ENCODE data around the gene TTLL10.

TTLL10 gene

GRCh38 chr1:1204998-1205768 lies 31.5 kb downstream of the TTLL10 start:
- no peak overlapping the region for H3K4me3 ChIP-seq (ENCODE audit: low read depth, low read length)
- no peak for TF ChIP-seq CTCF (conservative IDR thresholded peaks at IDR 0.05; ENCODE audit: low read depth, low read length)
- no peak for DNase-seq (ENCODE audit: low read depth)

- DNase-seq (ENCODE audit: low read depth), result no peak
- peak overlapping the region; percentile 24 for H3K4me3 ChIP-seq (ENCODE audit: low read depth, low read length)
- TF ChIP-seq CTCF (conservative IDR thresholded peaks at IDR 0.05; ENCODE audit: low read depth, low read length), result no peak
Observed at GRCh38 chr1:1205769-1206375, 32.2 kb downstream of the TTLL10 start.

DNA sequence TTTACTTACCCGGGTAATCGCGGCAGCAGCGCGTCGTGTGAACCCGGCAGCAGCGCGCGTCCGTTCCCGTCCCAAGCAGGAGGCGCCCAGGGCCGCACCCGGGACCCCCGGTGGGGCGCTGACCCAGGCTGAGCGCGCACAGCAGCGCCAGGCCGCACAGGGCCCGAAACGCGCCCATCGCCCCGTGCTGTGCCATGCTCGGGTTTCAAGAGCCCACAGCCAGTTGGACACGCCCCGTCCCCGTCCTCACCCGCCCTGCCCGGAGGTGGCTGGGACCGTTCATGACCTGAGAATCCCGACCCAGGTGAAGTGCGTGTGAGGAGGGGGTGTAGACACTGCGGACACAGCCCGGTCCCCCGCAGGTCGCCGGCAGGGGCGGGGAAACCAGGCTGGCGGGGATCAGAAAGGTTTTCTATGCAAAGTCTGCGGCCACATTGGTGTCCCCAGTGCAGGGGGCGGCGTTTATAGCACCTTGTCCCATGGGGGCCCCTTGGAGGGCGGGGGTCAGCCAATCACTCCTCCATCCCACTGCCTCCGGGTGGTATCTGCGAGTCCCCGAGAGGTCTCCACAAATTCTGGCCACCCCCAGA lies 32.8 kb downstream of the TTLL10 start, which contains the start of gene TNFRSF18:
TNFRSF18 (minus strand) TSS at position 217 of the 590 bp plus-strand sequence; CDS start at position 196, 21 bp downstream.
- peak within 1 kb of the TSS; percentile 24 for H3K4me3 ChIP-seq (ENCODE audit: low read depth, low read length)
- TF ChIP-seq CTCF (conservative IDR thresholded peaks at IDR 0.05; ENCODE audit: low read depth, low read length), result no peak
- peak; percentile 11 for DNase-seq (ENCODE audit: low read depth)

- no peak for TF ChIP-seq CTCF (conservative IDR thresholded peaks at IDR 0.05; ENCODE audit: low read depth, low read length)
- no peak overlapping the region for H3K4me3 ChIP-seq (ENCODE audit: low read depth, low read length)
- no peak for DNase-seq (ENCODE audit: low read depth)
Observed at GRCh38 chr1:1206966-1207531, 33.4 kb downstream of the TTLL10 start.

DNA sequence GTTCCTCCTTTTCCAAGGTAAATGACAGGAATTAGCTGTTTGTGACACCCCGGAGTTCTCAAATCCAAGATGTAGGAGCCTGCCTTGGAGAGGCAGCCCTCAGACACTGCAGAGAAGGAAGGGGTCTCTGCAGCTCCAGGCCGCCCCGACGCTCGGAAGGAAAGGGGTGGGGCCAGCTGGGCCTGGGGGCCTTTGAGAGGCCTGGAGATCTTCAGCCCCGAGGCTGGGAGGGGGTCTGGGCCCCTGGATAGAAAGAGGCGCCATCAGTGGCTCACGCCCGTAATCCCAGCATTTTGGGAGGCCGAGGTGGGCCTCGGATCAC lies 33.9 kb downstream of the TTLL10 start:
- H3K4me3 ChIP-seq (ENCODE audit: low read depth, low read length), result no peak overlapping the region
- no peak for DNase-seq (ENCODE audit: low read depth)
- no peak for TF ChIP-seq CTCF (conservative IDR thresholded peaks at IDR 0.05; ENCODE audit: low read depth, low read length)

- DNase-seq (ENCODE audit: low read depth), result peak; percentile 40
- no peak overlapping the region for H3K4me3 ChIP-seq (ENCODE audit: low read depth, low read length)
- no peak for TF ChIP-seq CTCF (conservative IDR thresholded peaks at IDR 0.05; ENCODE audit: low read depth, low read length)
Observed at GRCh38 chr1:1208713-1209433, 35.2 kb downstream of the TTLL10 start.

Measured in choroid plexus epithelial cell (primary cell).